Measurements from ENCODE around the gene PHACTR3.

DNA sequence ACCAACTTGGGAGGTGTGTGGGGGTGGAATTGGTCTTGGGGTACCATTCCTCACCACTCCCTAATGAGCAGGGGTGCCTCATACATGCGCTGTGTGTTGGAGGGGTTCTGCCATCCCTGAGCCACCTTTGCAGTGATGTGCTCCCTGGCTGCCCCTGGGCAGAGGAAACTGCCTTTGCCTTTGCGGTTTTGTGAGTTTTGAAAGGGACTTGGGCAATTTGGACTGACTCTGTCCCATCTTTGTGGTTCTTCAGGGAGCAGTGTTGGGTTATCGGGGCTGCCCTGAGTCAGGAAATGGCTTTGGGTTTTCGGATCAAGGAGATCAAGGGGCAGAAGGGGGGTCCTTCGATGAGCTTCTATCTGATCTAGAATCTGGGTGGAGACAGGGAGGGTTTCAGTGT lies 3.9 kb upstream of the PHACTR3 start:
- no peak for TF ChIP-seq MYC (IDR thresholded peaks at IDR 0.05; ENCODE audit: low read depth, low read length)
- TF ChIP-seq, protein P1, sequence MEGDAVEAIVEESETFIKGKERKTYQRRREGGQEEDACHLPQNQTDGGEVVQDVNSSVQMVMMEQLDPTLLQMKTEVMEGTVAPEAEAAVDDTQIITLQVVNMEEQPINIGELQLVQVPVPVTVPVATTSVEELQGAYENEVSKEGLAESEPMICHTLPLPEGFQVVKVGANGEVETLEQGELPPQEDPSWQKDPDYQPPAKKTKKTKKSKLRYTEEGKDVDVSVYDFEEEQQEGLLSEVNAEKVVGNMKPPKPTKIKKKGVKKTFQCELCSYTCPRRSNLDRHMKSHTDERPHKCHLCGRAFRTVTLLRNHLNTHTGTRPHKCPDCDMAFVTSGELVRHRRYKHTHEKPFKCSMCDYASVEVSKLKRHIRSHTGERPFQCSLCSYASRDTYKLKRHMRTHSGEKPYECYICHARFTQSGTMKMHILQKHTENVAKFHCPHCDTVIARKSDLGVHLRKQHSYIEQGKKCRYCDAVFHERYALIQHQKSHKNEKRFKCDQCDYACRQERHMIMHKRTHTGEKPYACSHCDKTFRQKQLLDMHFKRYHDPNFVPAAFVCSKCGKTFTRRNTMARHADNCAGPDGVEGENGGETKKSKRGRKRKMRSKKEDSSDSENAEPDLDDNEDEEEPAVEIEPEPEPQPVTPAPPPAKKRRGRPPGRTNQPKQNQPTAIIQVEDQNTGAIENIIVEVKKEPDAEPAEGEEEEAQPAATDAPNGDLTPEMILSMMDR (IDR thresholded peaks at IDR 0.05; ENCODE audit: extremely low read depth in 1 of 2, insufficient read depth in 1 of 2, low read depth in 1 of 2, low read length in 2 of 2): no peak
- TF ChIP-seq FOS (IDR thresholded peaks at IDR 0.05; ENCODE audit: borderline replicate concordance, insufficient read depth, low read length): no peak
- no peak for TF ChIP-seq POLR2A (IDR thresholded peaks at IDR 0.05; ENCODE audit: low read depth, low read length)
- TF ChIP-seq EZH2 (IDR thresholded peaks at IDR 0.05; ENCODE audit: borderline replicate concordance, low read depth, low read length, severe bottlenecking): no peak
